Tibial nerve (tissue), 4 donors: ENCODE data around the gene NR3C1.

ENCODE experiments used
- CTCF ChIP-seq, 5 experiments: fragments of 200-600 bp in 3 of 5; fragments of 450-650 bp in 2 of 5; sonication (generic) in 3 of 5; IDR thresholded peaks; one replicate each; pipeline ENCODE4 v1.5.1; 2016 to 2019; ENCODE audit warnings: antibody characterized with exemption in 5 of 5, mild to moderate bottlenecking in 3 of 5, moderate library complexity in 2 of 5
- EP300 ChIP-seq, 2 donors: sonication (generic); formaldehyde crosslinking; IDR thresholded peaks; one replicate each; pipeline ENCODE4 v1.6.1; 2017; ENCODE audit warnings: antibody characterized with exemption in 2 of 2, mild to moderate bottlenecking in 1 of 2

DNA sequence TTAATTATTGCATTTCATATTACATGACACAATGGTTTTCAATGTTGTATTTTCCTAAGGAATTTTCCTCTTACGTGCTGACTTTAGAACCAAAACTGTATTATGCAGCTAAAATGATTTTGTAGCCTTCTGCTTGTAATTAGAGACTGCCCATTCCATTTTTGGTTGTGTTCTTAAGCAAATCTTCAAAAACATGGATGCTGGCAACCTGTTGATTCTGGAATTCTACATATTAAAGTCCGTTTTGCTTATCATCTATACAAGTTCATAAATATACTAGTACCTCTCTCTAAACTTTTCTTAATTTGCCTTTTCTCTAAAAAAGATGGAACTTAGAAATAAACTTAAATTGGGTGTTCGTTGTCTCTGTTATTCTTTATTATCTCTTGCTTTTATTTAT is 88.3 kb downstream of the NR3C1 start:
- TF ChIP-seq CTCF (IDR thresholded peaks at IDR 0.05) = no peak
- TF ChIP-seq EP300 (IDR thresholded peaks at IDR 0.05) = no peak
